Neural progenitor cell (in vitro differentiated cells): ENCODE measurements around the gene ZNF516. TPM values are rescaled to one million over a fixed set of nuclear protein-coding genes. Genes with fewer than 3 reads are reported as not detected.

Experiments
- DNase-seq: peaks from one replicate; pipeline ENCODE4 v3.0.0-alpha.2; 2016; ENCODE audit warnings: low spot score
- H2AFZ ChIP-seq: fragments of 200-600 bp; sonication (generic); replicated peaks from 2 replicates; pipeline ENCODE4 v1.6.1; 2016; ENCODE audit warnings: antibody characterized with exemption
- H3F3A ChIP-seq: fragments of 200-600 bp; sonication (generic); 2 replicates; pipeline ENCODE4 v1.6.1; 2016; ENCODE audit warnings: antibody characterized with exemption, low read depth
- H3K27ac ChIP-seq: fragments of 200-600 bp; sonication (generic); 2 replicates; pipeline ENCODE4 v1.5.1; 2016; ENCODE audit warnings: mild to moderate bottlenecking
- H3K27me3 ChIP-seq: fragments of 200-600 bp; sonication (generic); 2 replicates; pipeline ENCODE4 v1.6.1; 2016; ENCODE audit warnings: mild to moderate bottlenecking, moderate library complexity
- H3K36me3 ChIP-seq: fragments of 200-600 bp; sonication (generic); 2 replicates; pipeline ENCODE4 v1.5.1; 2016
- H3K4me1 ChIP-seq: fragments of 200-600 bp; sonication (generic); 2 replicates; pipeline ENCODE4 v1.6.1; 2016; ENCODE audit warnings: mixed run types
- H3K4me2 ChIP-seq: fragments of 200-600 bp; sonication (generic); 2 replicates; pipeline ENCODE4 v1.6.1; 2016
- H3K4me3 ChIP-seq: fragments of 200-600 bp; sonication (generic); 2 replicates; pipeline ENCODE4 v1.5.1; 2016
- H3K79me2 ChIP-seq: fragments of 200-600 bp; sonication (generic); 2 replicates; pipeline ENCODE4 v1.6.1; 2016; ENCODE audit warnings: low read depth
- H3K9ac ChIP-seq: fragments of 200-600 bp; sonication (generic); 2 replicates; pipeline ENCODE4 v1.6.1; 2016
- H3K9me3 ChIP-seq: fragments of 200-600 bp; sonication (generic); 2 replicates; pipeline ENCODE4 v1.5.1; 2016; ENCODE audit warnings: low read depth
- H4K20me1 ChIP-seq: fragments of 200-600 bp; sonication (generic); 2 replicates; pipeline ENCODE4 v1.6.1; 2016; ENCODE audit warnings: low read depth
- H3K27ac Mint-ChIP-seq: 3 replicates; pipeline ENCODE4 v1.8.0; 2021; ENCODE audit warnings: mixed read lengths
- H3K27me3 Mint-ChIP-seq: 2 replicates; pipeline ENCODE4 v1.8.0; 2022; ENCODE audit warnings: low read depth, mild to moderate bottlenecking, inconsistent platforms, moderate library complexity, mixed read lengths; ENCODE audit not compliant: insufficient read depth
- H3K36me3 Mint-ChIP-seq: 3 replicates; pipeline ENCODE4 v1.8.0; 2021; ENCODE audit warnings: mixed read lengths
- H3K4me1 Mint-ChIP-seq: 3 replicates; pipeline ENCODE4 v1.8.0; 2021; ENCODE audit warnings: mixed read lengths
- H3K4me3 Mint-ChIP-seq: 3 replicates; pipeline ENCODE4 v1.8.0; 2021; ENCODE audit warnings: mild to moderate bottlenecking, moderate library complexity, mixed read lengths
- H3K9me3 Mint-ChIP-seq: 3 replicates; pipeline ENCODE4 v1.8.0; 2020; ENCODE audit warnings: mixed read lengths
- CTCF ChIP-seq: fragments of 200-600 bp; sonication (generic); IDR thresholded peaks from 2 replicates; pipeline ENCODE4 v1.5.1; 2017; ENCODE audit warnings: antibody characterized with exemption, mild to moderate bottlenecking
- EZH2 ChIP-seq: fragments of 200-600 bp; sonication (generic); IDR thresholded peaks from 2 replicates; pipeline ENCODE4 v1.6.1; 2017; ENCODE audit warnings: antibody characterized with exemption, mild to moderate bottlenecking, moderate library complexity
- EZH2phosphoT487 ChIP-seq: fragments of 200-600 bp; sonication (generic); IDR thresholded peaks from 2 replicates; pipeline ENCODE4 v1.6.1; 2017; ENCODE audit warnings: antibody characterized with exemption
- total RNA-seq: library from RNA; depleted of rRNA; stranded (reverse); fragments of >200 nt; gene quantifications from 2 replicates; pipeline ENCODE4 v1.2.3, GENCODE V29; 2015; ENCODE audit warnings: low replicate concordance

Gene ZNF516
- total RNA-seq, 1 donor from 2014 or later, result 45.5 TPM

GRCh38 chr18:76387608-76388007, 107.4 kb downstream of the ZNF516 start:
- no peaks in the 10 kb centered on the region for H3K27me3 ChIP-seq
- H3K4me3 Mint-ChIP-seq, result no peak overlapping the region
- H3K27ac ChIP-seq, result no peak overlapping the region
- peaks cover 28% of the 10 kb centered on the region for H3K9me3 Mint-ChIP-seq
- no peaks in the 10 kb centered on the region for H3K36me3 ChIP-seq
- no peak for TF ChIP-seq EZH2phosphoT487
- no peak for TF ChIP-seq EZH2
- H3K9me3 ChIP-seq, result no peaks in the 10 kb centered on the region
- no peak for DNase-seq
- no peak overlapping the region for H3K27ac Mint-ChIP-seq
- H2AFZ ChIP-seq, result no peak overlapping the region
- no peak overlapping the region for H3K4me3 ChIP-seq
- H4K20me1 ChIP-seq, result peaks cover 68% of the 10 kb centered on the region
- H3K79me2 ChIP-seq, result peaks cover 76% of the 10 kb centered on the region
- H3K4me2 ChIP-seq, result no peak overlapping the region
- H3F3A ChIP-seq, result no peaks in the 10 kb centered on the region
- peaks cover 17% of the 10 kb centered on the region for H3K27me3 Mint-ChIP-seq
- no peaks in the 10 kb centered on the region for H3K4me1 ChIP-seq
- H3K9ac ChIP-seq, result no peak overlapping the region
- peaks cover 6% of the 10 kb centered on the region for H3K4me1 Mint-ChIP-seq
- H3K36me3 Mint-ChIP-seq, result peaks cover 50% of the 10 kb centered on the region

- Histone ChIP-seq H3K27ac (no peak overlapping the region), H3K4me3 (no peak overlapping the region), H3K27me3 (no peaks in the 10 kb centered on the region), H3K9ac (no peak overlapping the region), H4K20me1 (peaks cover 69% of the 10 kb centered on the region), H3K4me1 (no peaks in the 10 kb centered on the region), H3K4me2 (no peak overlapping the region), H3K9me3 (no peaks in the 10 kb centered on the region), H3K36me3 (no peaks in the 10 kb centered on the region), H2AFZ (no peak overlapping the region), H3K79me2 (peaks cover 70% of the 10 kb centered on the region), H3F3A (no peaks in the 10 kb centered on the region)
- peaks cover 6% of the 10 kb centered on the region for H3K4me1 Mint-ChIP-seq
- peaks cover 17% of the 10 kb centered on the region for H3K27me3 Mint-ChIP-seq
- TF ChIP-seq EZH2 (no peak), EZH2phosphoT487 (no peak), CTCF (no peak)
- no peak overlapping the region for H3K4me3 Mint-ChIP-seq
- no peak for DNase-seq
- H3K36me3 Mint-ChIP-seq, result peaks cover 49% of the 10 kb centered on the region
- H3K9me3 Mint-ChIP-seq, result peaks cover 28% of the 10 kb centered on the region
- H3K27ac Mint-ChIP-seq, result no peak overlapping the region
These were observed 108.2 kb downstream of the ZNF516 start for GRCh38 chr18:76386886-76387285.

GRCh38 chr18:76386071-76386470, 109.0 kb downstream of the ZNF516 start:
- Mint-ChIP-seq H3K27ac (peak overlapping the region; percentile 15), H3K4me3 (no peak overlapping the region), H3K4me1 (peaks cover 4% of the 10 kb centered on the region), H3K9me3 (peaks cover 26% of the 10 kb centered on the region), H3K36me3 (peaks cover 42% of the 10 kb centered on the region), H3K27me3 (peaks cover 12% of the 10 kb centered on the region)
- Histone ChIP-seq H3K4me3 (no peak overlapping the region), H3K9ac (no peak overlapping the region), H3K79me2 (peaks cover 62% of the 10 kb centered on the region), H3K27ac (no peak overlapping the region), H3F3A (peaks cover 3% of the 10 kb centered on the region), H2AFZ (no peak overlapping the region), H3K9me3 (no peaks in the 10 kb centered on the region), H4K20me1 (peaks cover 69% of the 10 kb centered on the region), H3K36me3 (no peaks in the 10 kb centered on the region), H3K4me1 (no peaks in the 10 kb centered on the region), H3K4me2 (no peak overlapping the region), H3K27me3 (no peaks in the 10 kb centered on the region)
- DNase-seq, result no peak
- TF ChIP-seq CTCF (no peak), EZH2phosphoT487 (no peak)

- TF ChIP-seq EZH2, result no peak
- TF ChIP-seq EZH2phosphoT487, result no peak
- no peak for TF ChIP-seq CTCF
- Histone ChIP-seq H3K36me3 (no peaks in the 10 kb centered on the region), H3K27ac (no peak overlapping the region), H3K27me3 (no peaks in the 10 kb centered on the region), H3K79me2 (peaks cover 58% of the 10 kb centered on the region), H3K4me1 (no peaks in the 10 kb centered on the region), H4K20me1 (peaks cover 69% of the 10 kb centered on the region), H3K9me3 (no peaks in the 10 kb centered on the region), H3K4me3 (no peak overlapping the region), H3K9ac (no peak overlapping the region), H2AFZ (no peak overlapping the region), H3F3A (peaks cover 3% of the 10 kb centered on the region), H3K4me2 (no peak overlapping the region)
- H3K36me3 Mint-ChIP-seq, result peaks cover 40% of the 10 kb centered on the region
- peaks cover 11% of the 10 kb centered on the region for H3K27me3 Mint-ChIP-seq
- peaks cover 5% of the 10 kb centered on the region for H3K4me1 Mint-ChIP-seq
- peak overlapping the region; percentile 15 for H3K27ac Mint-ChIP-seq
- DNase-seq, result no peak
- no peak overlapping the region for H3K4me3 Mint-ChIP-seq
- peaks cover 22% of the 10 kb centered on the region for H3K9me3 Mint-ChIP-seq
These were observed 109.4 kb downstream of the ZNF516 start for GRCh38 chr18:76385681-76385975.
